ENCODE data around the gene BMP7.
"Not testable (repeated sequence)": the region's sequence is repeated elsewhere in the genome, so short reads cannot be mapped to it uniquely, and the experiment has no call there.

Gene BMP7

DNA sequence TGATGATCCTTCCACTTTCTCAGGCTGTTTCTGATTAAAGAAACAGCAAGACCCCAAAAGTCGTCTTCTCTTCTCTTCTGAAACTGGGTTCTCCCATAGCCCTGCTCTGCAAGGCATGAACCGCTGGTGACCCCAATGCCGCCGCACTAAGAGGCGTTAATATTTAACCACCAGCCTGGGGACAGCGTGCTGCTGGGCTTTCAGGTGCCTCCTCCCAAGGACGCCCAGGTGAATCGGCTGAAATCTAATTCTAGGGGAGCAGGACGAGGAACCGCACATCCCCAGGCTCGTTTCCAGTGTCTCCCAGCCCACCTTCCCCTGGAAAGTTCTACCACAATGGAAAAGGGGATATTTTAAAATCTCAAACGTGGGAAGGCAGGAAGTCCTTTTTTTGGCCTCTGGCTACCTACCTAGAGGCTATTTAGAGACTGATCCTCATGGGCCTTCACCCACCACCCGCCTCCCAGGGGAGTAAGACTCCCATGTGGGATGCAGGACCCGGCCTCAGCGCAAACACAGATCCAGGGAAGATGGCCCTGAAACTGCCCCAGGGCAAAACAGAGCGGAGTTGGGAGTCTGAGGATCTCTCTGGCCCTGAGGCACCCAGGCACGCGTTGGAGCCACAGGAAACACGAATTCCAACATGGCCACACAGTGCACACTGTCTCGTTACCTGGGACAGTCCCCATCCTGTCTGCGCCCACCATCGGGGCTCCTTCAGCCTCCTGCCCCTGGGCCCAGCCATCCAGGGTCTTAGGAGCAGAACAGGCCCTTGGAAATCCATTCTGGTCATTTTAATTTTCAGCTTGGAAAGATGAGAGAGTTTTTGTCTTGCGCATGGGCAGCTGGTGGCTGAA is 56.2 kb downstream of the BMP7 start:
- no peak for DNase-seq

DNA sequence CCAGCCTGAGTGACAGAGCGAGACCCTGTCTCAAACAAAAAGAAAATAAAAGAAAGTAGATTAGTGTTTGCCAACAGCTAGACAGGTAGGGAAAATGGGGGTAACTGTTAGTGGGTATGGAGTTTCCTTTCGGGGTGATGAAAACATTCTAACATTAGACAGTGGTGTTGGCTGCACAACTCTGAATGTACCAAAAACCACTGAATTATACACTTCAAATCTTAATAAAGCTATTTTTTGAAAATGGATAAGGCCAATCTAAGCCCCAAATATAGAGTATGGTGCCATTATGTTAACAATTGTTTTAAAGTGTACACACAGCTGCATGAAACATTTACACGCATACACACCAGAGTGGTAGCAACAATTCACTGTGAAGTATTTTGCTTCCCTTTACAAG is 57.0 kb downstream of the BMP7 start:
- no peak for DNase-seq

- no peak for DNase-seq
Measured at GRCh38 chr20:57208198-57208597, 58.2 kb downstream of the BMP7 start.

- DNase-seq: no peak
Measured at GRCh38 chr20:57207251-57207650, 59.2 kb downstream of the BMP7 start.

DNA sequence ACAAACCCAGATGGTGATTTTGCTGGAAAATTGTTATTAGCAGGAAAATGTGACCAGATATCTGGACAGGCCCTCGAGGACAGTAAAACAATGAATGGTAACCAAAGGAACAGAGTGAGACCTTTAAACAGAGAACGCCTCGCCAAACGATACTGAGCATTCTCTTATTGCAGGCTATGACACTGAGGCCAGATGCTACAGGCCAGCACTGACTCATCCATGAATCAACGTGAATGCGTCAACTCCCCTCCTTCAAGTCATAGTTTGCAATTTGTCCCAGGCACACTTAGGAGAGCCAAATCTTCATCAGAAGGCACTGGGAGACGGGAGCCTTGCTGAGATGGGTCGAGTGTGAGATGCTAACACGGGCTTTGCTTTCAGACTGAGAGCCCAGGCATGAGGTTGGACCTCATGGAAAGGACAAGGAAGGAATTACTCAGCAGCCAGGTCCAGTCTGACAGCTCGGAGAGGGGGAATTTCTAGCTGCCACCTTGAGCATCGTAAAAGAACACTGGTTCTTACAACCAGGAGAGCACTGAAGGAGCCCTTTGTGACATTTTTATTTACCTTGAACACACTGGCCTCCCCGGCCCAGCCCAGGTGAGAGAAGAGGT is 60.7 kb downstream of the BMP7 start:
- no peak for DNase-seq

DNA sequence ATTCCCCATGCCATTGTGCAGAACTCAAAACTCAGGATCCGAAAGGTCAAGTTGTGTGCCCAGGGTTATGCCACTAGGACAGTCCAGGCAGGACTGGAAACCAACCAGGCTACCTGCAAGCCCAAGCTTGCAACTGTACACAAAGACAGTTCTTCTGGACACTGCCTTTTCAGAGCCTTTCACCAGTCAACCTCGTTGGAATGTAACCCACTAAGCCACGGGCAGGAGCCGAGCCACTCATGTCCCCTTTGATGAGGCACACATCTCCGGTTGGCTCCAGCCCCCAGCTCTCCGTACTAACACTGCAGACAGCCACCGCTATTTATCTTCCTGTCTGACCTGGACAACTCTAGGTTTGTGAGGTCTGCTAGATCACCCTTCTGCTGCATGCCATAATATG is 62.5 kb downstream of the BMP7 start:
- DNase-seq: no peak

DNA sequence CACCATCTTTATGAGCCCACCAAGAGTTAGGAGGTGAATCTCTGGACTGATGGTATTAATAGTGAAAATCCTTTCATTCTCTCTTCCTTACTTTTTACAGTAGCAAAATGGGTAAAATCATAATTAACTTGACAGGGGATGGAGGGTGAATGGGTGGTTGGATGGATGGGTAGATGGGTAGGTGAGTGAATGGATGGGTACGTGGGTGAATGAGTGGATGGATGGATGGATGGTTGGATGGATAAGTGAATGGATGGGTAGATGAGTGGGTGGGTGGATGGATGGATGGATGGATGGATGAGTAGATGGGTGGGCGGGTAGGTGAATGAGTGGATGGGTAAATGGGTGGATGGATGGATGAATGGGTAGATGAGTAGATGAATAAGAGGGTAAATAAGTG is 63.2 kb downstream of the BMP7 start:
- DNase-seq: no peak

DNA sequence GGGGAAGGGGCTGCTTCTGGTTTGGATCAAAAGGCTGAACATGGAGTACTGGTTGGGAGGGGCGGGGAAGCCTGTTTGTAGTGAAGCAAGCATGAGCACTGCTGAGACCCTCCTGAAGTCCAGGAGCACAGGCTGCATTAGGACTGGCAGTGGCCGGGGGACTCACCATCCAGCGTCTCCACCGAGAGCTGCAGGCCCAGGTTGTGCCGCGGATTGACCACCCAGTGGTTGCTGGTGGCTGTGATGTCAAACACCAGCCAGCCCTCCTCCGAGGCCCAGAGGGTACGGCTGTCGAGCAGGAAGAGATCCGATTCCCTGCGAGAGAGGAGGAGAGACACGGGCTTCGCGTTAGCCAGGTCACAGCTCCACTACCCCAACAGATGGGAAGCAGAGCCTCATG is 64.1 kb downstream of the BMP7 start:
- DNase-seq: no peak

- no peak for DNase-seq
Measured at GRCh38 chr20:57200882-57201695, 65.4 kb downstream of the BMP7 start.

DNA sequence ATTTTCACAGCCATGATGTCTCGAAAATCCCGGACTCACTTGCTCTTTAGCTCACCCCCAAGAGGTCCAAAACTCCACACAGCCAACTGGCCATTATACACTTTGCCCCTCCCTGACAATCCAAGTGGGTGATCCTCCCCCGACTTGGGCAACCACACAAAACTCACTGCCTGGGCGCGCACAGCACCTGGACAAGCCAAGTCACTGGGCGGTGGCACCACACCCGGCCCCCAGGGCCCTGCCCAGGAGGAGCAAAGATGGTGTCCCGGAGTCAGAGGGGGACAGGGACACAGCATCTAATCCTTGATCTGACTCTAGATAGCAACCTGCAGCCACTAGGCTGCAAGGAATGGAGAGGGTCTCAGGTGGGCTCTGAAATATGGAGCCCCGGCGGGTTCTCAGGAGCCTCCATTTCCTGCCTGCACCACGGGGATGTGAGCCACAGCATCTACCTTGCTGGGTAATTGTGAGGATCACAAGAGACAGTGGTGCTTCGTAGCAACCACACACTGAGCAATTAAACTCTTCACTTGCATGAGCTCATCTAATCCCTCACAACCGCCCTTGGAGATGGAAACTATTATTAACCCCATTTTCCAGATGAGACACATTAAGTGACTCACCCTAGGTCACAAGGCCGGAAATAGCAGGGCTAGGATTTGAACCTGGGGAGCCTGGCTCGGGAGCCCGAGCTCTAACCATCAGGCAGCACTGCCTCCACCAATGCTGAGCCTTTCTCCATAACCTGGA is 66.6 kb downstream of the BMP7 start:
- no peak for DNase-seq

DNA sequence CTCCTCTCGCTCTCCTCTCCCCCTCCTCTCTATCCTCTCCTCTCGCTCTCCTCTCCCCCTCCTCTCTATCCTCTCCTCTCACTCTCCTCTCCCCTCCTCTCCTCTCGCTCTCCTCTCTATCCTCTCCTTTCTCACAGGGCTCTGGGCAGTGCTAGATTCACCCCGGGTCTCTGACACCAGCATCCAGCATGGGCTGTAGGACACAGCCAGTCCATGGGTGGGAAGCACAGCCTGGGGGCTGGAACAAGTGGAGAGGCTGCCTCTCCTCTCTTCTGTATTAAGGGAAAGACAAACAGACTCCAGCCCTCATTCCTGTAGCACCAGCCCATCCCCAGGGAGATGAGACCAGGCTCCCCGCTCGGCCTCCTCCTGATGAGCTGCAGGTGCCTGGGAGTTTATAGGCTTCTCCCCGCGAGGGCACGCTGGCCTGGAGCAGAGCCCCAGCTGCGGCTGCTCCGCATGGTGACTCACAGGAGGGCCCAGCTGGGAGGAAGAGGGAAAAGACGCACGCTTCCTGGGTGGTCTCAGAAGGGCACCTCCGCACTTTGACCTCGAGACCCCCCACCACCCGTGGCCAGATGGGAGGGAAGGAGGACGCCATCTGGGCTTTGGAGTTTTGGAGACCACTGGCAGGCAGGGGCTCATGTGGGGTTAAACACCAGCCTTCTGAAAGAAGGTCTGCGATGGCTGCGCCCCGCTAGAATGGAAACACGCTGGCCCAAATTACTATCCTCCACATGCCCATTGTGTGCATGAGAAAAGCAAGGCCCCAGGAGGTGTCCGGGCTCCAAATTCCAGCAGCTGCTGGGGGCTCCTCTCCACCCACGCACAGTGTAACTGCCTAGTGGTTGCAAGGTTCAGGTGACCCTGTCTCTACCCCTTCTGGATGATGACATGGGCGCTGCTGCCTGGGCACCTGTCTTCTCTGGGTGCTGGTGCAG is 68.0 kb downstream of the BMP7 start:
- DNase-seq: no peak

DNA sequence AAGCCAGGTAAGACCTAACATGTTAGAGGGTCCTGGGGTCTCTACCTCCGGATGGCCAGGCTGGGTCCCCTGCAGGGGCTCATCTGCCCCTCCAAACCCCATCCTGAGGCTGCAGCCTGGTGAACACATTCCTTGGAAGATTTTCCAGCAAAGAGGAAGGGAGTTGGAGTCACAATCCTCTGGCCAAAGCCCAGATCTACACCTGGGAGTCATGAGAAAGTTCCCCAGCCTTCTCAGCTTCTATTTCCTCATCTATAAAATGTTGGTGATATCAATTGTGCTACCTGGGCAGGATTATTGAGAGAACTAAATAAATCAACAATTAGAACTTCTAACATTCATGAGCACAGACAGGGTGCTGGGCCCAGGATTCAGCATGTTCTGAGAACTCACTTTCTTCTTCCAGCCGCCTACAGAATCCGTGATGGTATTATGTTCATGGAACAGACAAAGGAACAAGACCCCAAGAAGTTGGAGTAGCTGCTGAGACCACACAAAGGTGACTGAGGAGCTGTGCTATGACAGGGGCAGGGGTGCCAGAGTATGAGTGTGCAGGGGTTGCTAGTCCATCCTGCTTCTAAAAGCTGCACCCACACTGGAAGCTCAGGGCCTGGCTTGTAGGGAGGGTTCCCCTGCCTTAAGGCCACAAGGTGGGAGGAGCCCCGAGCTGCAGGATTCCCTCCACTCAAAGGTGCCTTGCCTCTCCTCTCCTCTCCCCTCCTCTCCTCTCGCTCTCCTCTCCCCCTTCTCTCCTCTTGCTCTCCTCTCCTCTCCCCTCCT is 68.9 kb downstream of the BMP7 start:
- DNase-seq: no peak

- no peak for DNase-seq
Measured at GRCh38 chr20:57195469-57196100, 70.9 kb downstream of the BMP7 start.

GRCh38 chr20:57195023-57195422 is 71.4 kb downstream of the BMP7 start:
- no peak for DNase-seq

DNA sequence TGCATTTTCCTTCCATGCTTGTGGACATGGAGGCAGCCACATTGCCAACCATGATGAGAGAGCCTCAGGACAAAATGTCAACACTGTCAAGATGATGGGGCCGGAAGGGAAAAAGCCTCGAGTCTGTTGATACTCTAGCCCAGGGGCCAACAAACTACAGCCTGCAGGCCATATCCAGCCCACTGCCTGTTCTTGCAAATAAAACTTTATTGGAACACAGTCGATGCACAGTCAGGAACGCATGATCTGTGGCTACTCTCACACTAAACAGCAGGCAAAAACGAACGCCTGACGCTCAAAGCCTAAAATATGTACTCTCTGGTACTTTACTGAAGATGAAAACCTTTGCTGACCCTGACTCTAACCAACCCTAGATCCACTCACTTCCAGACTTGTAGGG is 72.3 kb downstream of the BMP7 start:
- no peak for DNase-seq

DNA sequence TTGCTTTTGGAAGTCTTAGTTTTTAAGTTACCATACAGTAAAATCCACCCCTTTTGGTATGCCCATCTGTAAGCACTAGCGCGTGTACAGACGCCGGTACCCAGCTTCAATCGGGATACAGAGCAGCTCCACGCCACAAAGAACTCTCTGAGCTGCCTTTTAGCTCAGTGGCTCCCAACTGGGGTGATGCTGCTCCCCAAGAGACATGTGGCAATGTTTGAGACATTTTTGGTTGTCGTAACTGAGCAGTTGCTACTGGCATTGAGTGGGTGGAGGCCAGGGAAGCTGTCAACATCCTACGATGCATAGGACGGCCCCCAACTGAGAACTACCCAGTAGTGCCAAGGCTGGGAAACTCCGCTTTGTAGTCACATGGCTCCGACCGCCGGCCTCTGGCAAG is 73.3 kb downstream of the BMP7 start:
- DNase-seq: no peak

GRCh38 chr20:57192311-57192710 is 74.1 kb downstream of the BMP7 start:
- no peak for DNase-seq

DNA sequence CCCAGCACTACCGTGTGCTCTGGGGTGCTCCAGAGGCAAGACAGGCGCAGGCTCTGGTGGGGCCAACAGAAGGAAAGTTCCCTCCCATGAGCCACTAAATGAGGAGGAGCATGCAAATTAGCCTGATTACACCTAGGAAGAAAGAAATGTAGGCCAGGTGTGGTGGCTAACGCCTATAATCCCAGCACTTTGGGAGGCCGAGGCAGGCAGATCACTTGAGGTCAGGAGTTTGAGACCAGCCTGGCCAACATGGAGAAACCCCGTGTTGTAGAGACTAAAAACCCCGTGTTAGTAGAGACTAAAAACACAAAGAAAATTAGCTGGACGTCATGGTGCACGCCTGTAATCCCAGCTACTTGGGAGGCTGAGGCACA is 75.2 kb downstream of the BMP7 start:
- DNase-seq: not testable (repeated sequence)

DNA sequence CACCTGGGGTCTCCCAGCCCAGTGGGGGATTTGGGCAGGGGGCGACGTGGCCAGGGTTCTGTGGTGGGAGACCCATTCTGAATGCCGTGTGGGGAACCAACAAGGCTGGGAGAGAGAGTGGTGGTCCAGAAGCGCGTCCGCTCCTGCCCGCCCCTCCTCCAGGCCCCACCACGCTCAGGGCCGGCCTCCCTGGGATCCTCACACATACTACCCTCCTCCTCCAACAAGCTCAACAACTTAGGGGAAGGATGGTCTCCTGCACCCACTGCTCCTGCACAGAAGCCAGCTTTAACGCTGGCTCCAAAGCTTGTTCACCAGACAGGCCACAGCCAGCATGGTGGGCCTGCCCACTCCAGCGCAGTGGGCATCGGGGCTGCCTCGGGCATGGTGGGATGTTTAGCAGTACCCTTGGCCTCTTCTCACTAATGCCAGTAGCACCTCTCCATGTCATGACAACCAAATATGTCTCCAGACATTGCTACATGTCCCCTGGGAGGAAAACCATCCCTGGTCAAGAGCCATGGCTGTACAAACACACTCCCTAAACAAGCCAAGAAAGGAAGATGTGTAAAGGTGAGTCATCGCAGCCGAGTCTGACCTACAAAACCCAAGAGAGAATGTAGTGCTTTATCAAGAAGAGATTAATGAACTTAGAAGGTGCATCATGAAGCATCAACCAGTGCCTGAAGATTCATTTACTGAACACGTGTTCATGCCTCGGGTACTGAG is 75.7 kb downstream of the BMP7 start:
- no peak for DNase-seq

DNA sequence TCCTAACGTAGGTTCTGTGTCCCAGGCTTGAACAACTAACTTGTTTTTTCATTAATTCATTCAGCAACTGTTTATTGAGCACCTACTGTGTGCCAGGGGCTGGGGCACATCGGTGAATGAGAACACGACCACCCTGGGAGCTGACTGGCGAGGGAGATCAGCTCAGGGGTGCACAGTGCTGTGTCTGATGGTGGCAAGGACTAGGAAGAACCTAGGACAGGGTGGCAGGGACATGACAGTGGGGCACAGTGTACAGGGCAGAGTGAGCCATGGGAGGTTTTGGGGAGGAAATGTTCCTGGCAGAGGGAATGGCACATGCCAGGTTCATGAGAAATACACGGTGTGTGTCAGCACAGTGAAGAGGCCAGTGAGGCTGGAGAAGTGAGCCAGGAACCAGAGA is 76.7 kb downstream of the BMP7 start:
- no peak for DNase-seq

Measured in NCI-H446 (cell line).